Sigmoid colon (tissue), 7 donors: ENCODE results near the gene HYKK. TPM values are rescaled to one million over a fixed set of nuclear protein-coding genes. Genes with fewer than 3 reads are reported as not detected.

Source experiments
- DNase-seq: peaks from one replicate; pipeline ENCODE4 v3.0.0-alpha.2; 2019
- H3K27ac ChIP-seq, 4 donors: fragments of 200-600 bp; sonication (generic); one replicate each; pipeline ENCODE4 v1.5.1; 2016 to 2019; ENCODE audit warnings: mild to moderate bottlenecking in 1 of 4
- H3K27me3 ChIP-seq, 3 donors: fragments of 200-600 bp; sonication (generic); one replicate each; pipeline ENCODE4 v1.5.1; 2019; ENCODE audit warnings: mild to moderate bottlenecking in 1 of 3
- H3K36me3 ChIP-seq, 4 donors: fragments of 200-600 bp; sonication (generic); one replicate each; pipeline ENCODE4 v1.5.1; 2016 to 2019
- H3K4me1 ChIP-seq, 4 donors: fragments of 200-600 bp; sonication (generic); one replicate each; pipeline ENCODE4 v1.5.1; 2017 to 2019
- H3K4me3 ChIP-seq, 4 donors: fragments of 200-600 bp; sonication (generic); one replicate each; pipeline ENCODE4 v1.5.1; 2017 to 2019; ENCODE audit warnings: mild to moderate bottlenecking in 2 of 4, moderate library complexity in 1 of 4
- H3K9me3 ChIP-seq, 4 donors: fragments of 200-600 bp in 3 of 4; sonication (generic) in 3 of 4; one replicate each; pipeline versions ENCODE4 v1.5.1 to v1.6.1; 2013 to 2019
- EP300 ChIP-seq, 4 donors: sonication (generic); formaldehyde crosslinking; IDR thresholded peaks; one replicate each; pipeline ENCODE4 v1.6.1; 2017; ENCODE audit warnings: antibody characterized with exemption in 4 of 4
- POLR2A ChIP-seq, 2 donors: fragments of 450-650 bp; IDR thresholded peaks; one replicate each; pipeline ENCODE4 v1.6.1; 2016; ENCODE audit warnings: antibody characterized with exemption in 2 of 2, mild to moderate bottlenecking in 2 of 2, moderate library complexity in 2 of 2
- POLR2AphosphoS5 ChIP-seq, 4 donors: sonication (generic); formaldehyde crosslinking; IDR thresholded peaks; one replicate each; pipeline ENCODE4 v1.6.1; 2017; ENCODE audit warnings: antibody characterized with exemption in 4 of 4
- WGBS, 2 donors: extraction: QIAGEN DNeasy Blood & Tissue Kit; methylation state at CpG; one replicate each; pipeline ENCODE4 v1.1.7; 2013; 5-methylcytosine and 5-hydroxymethylcytosine counted together
- intact Hi-C: fragments of 100-400 bp; cut with DNase I; formaldehyde crosslinking; loops from one replicate; pipeline ENCODE4 v1.15.1; 2023
- polyA plus RNA-seq, 3 donors: library from polyadenylated mRNA; stranded (reverse); fragments of 200-250 nt; gene quantifications; one replicate each; pipeline ENCODE4 v1.2.3, GENCODE V29; 2013
- total RNA-seq, 4 donors: library from RNA; depleted of rRNA; stranded (reverse); fragments of >200 nt; gene quantifications; one replicate each; pipeline ENCODE4 v1.1.0, GENCODE V29; 2016
- TF ChIP-seq, protein P1 (sequence below), 4 experiments: fragments of 450-650 bp in 3 of 4; fragments of 200-600 bp in 1 of 4; IDR thresholded peaks; one replicate each; pipeline ENCODE4 v1.5.1; 2016 to 2019; ENCODE audit warnings: antibody characterized with exemption in 4 of 4, mild to moderate bottlenecking in 3 of 4, moderate library complexity in 2 of 4
- donor health status: healthy with polysubstance abuse.
- donor health status: Bipolar disorder and iron deficiency.
- donor health status: healthy.

HYKK gene
- total and polyA plus RNA-seq, 7 donors = 4.0 to 17.8 (median 9.1) TPM

- 91 to 96% methylated on average over 5 of the region's 5 CpGs for WGBS, 2 donors
- no peak overlapping the region for H3K27ac ChIP-seq
- H3K4me3 ChIP-seq = no peak overlapping the region
- no peaks in the 10 kb centered on the region for H3K36me3 ChIP-seq
- no peaks in the 10 kb centered on the region for H3K27me3 ChIP-seq
- H3K4me1 ChIP-seq = no peaks in the 10 kb centered on the region
- no peak for TF ChIP-seq EP300 (IDR thresholded peaks at IDR 0.05)
- TF ChIP-seq, protein P1, sequence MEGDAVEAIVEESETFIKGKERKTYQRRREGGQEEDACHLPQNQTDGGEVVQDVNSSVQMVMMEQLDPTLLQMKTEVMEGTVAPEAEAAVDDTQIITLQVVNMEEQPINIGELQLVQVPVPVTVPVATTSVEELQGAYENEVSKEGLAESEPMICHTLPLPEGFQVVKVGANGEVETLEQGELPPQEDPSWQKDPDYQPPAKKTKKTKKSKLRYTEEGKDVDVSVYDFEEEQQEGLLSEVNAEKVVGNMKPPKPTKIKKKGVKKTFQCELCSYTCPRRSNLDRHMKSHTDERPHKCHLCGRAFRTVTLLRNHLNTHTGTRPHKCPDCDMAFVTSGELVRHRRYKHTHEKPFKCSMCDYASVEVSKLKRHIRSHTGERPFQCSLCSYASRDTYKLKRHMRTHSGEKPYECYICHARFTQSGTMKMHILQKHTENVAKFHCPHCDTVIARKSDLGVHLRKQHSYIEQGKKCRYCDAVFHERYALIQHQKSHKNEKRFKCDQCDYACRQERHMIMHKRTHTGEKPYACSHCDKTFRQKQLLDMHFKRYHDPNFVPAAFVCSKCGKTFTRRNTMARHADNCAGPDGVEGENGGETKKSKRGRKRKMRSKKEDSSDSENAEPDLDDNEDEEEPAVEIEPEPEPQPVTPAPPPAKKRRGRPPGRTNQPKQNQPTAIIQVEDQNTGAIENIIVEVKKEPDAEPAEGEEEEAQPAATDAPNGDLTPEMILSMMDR (IDR thresholded peaks at IDR 0.05) = no peak
- TF ChIP-seq POLR2AphosphoS5 (IDR thresholded peaks at IDR 0.05) = no peak
- no peak for TF ChIP-seq POLR2A (IDR thresholded peaks at IDR 0.05)
- no peaks in the 10 kb centered on the region for H3K9me3 ChIP-seq
- intact Hi-C loops = no loop called here
- DNase-seq = no peak
Measured at GRCh38 chr15:78524230-78524629, 16.9 kb downstream of the HYKK start.

GRCh38 chr15:78527325-78527724 is 19.9 kb downstream of the HYKK start:
- no peaks in the 10 kb centered on the region for H3K27me3 ChIP-seq
- no peak overlapping the region for H3K4me3 ChIP-seq
- WGBS, 2 donors = 93 to 94% methylated on average over 5 of the region's 5 CpGs
- no peak overlapping the region for H3K27ac ChIP-seq
- intact Hi-C loops = no loop called here
- no peaks in the 10 kb centered on the region for H3K9me3 ChIP-seq
- no peaks in the 10 kb centered on the region for H3K4me1 ChIP-seq
- no peaks in the 10 kb centered on the region for H3K36me3 ChIP-seq
- no peak for DNase-seq
- TF ChIP-seq EP300 (IDR thresholded peaks at IDR 0.05) = no peak
- TF ChIP-seq, protein P1 (IDR thresholded peaks at IDR 0.05) = no peak
- TF ChIP-seq POLR2A (IDR thresholded peaks at IDR 0.05) = no peak
- TF ChIP-seq POLR2AphosphoS5 (IDR thresholded peaks at IDR 0.05) = no peak

DNA sequence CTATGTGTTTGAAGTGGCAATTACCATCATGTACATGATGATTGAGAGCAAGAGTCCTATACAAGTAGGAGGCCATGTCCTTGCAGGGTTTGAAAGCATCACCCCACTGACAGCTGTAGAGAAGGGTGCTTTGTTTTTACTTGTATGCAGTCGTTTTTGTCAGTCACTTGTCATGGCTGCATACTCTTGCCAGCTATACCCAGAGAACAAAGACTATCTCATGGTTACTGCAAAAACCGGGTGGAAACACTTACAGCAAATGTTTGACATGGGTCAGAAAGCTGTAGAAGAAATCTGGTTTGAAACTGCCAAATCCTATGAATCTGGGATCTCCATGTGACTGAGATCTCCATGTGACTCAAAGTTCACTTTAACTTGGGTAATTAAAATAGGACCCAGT is 26.0 kb downstream of the HYKK start:
- DNase-seq = no peak
- no peaks in the 10 kb centered on the region for H3K36me3 ChIP-seq
- no peak for TF ChIP-seq POLR2AphosphoS5 (IDR thresholded peaks at IDR 0.05)
- TF ChIP-seq EP300 (IDR thresholded peaks at IDR 0.05) = no peak
- TF ChIP-seq, protein P1 (IDR thresholded peaks at IDR 0.05) = no peak
- no peak for TF ChIP-seq POLR2A (IDR thresholded peaks at IDR 0.05)
- no peak overlapping the region for H3K27ac ChIP-seq
- intact Hi-C loops = no loop called here
- no peaks in the 10 kb centered on the region for H3K4me1 ChIP-seq
- no peaks in the 10 kb centered on the region for H3K9me3 ChIP-seq
- no peak overlapping the region for H3K4me3 ChIP-seq
- WGBS, 2 donors = 72 to 75% methylated on average over 2 of the region's 2 CpGs
- H3K27me3 ChIP-seq = no peaks in the 10 kb centered on the region

DNA sequence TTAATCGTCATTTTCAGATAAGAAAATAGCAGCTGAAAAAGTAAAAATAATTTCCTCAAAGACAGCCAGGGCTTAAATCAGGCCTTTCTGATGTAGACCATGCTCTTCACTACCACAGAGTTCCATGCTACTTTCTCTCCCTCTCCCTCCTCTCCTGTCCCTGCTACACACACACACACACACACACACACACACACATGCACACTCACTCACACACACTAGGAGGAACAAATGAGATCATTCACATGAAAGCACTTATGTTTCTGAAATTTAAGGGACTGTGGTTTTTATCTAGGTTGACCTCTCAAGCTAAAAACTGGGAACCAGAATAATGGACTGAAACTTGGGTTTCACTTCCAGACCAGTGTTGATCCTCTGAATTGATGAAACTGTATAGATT is 28.8 kb downstream of the HYKK start:
- DNase-seq = no peak
- intact Hi-C loops = no loop called here
- Histone ChIP-seq H3K4me1 (peaks cover 0 to 9% (median 2%) of the 10 kb centered on the region in 4 donors), H3K4me3 (no peak overlapping the region), H3K27ac (no peak overlapping the region), H3K27me3 (no peaks in the 10 kb centered on the region), H3K9me3 (no peaks in the 10 kb centered on the region), H3K36me3 (no peaks in the 10 kb centered on the region)
- WGBS, 2 donors = 89 to 96% methylated on average over 1 of the region's 1 CpG
- TF ChIP-seq, protein P1 (IDR thresholded peaks at IDR 0.05) = no peak
- TF ChIP-seq POLR2AphosphoS5 (IDR thresholded peaks at IDR 0.05) (no peak), POLR2A (IDR thresholded peaks at IDR 0.05) (no peak), EP300 (IDR thresholded peaks at IDR 0.05) (no peak)

GRCh38 chr15:78537266-78537905 is 30.0 kb downstream of the HYKK start:
- Histone ChIP-seq H3K9me3 (no peaks in the 10 kb centered on the region), H3K27ac (no peak overlapping the region), H3K36me3 (peaks cover 0 to 5% (median 0%) of the 10 kb centered on the region in 4 donors), H3K4me1 (peaks cover 0 to 22% (median 13%) of the 10 kb centered on the region in 4 donors), H3K27me3 (no peaks in the 10 kb centered on the region), H3K4me3 (no peak overlapping the region)
- DNase-seq = no peak
- TF ChIP-seq, protein P1 (IDR thresholded peaks at IDR 0.05) = no peak
- TF ChIP-seq POLR2AphosphoS5 (IDR thresholded peaks at IDR 0.05) (no peak), EP300 (IDR thresholded peaks at IDR 0.05) (no peak), POLR2A (IDR thresholded peaks at IDR 0.05) (no peak)
- 91% methylated on average over 5 of the region's 5 CpGs for WGBS, 2 donors
- intact Hi-C loops = no loop called here
